IMR-90 (cell line): ENCODE data around the gene MYL10. TPM values are rescaled to one million over a fixed set of nuclear protein-coding genes. Genes with fewer than 3 reads are reported as not detected.

Source experiments
- ATAC-seq: fragments of 200-7000 bp; cut with Tn5 transposase; 2 replicates; pipeline ENCODE4 v1.9.1; 2020; ENCODE audit warnings: low read depth, mild to moderate bottlenecking, moderate library complexity
- BruUV-seq: library from RNA; stranded (reverse); fragments of 400-500 nt; replicated peaks from 2 replicates; lab custom pipeline; 2021; lab: Mats Ljungman, UMichigan
- CTCF ChIA-PET: fragments of 300-600 bp; formaldehyde crosslinking; extraction: SDS; loops from one replicate; lab custom pipeline; 2021; ENCODE audit warnings: antibody characterized with exemption; lab: Yijun Ruan, JAX
- POLR2A ChIA-PET: fragments of 300-600 bp; sonication (Branson Sonifier 250); formaldehyde crosslinking; loops from one replicate; lab custom pipeline; 2022; ENCODE audit warnings: antibody characterized with exemption; ENCODE audit not compliant: unreplicated experiment; lab: Charles Lee
- DNase-seq: peaks from one replicate; pipeline ENCODE4 v3.0.0; 2013
- H2AFZ ChIP-seq: replicated peaks from 2 replicates; pipeline ENCODE3; 2013; ENCODE audit warnings: low read length, mild to moderate bottlenecking; ENCODE audit not compliant: poor library complexity
- H2AK5ac ChIP-seq: 2 replicates; pipeline ENCODE4 v1.6.1; 2013; ENCODE audit warnings: low read depth, low read length, inconsistent platforms
- H2AK9ac ChIP-seq: replicated peaks from 2 replicates; pipeline ENCODE3; 2013; ENCODE audit warnings: mild to moderate bottlenecking, low read depth, low read length, moderate library complexity; ENCODE audit not compliant: poor library complexity
- H2BK120ac ChIP-seq: 2 replicates; pipeline ENCODE4 v1.6.1; 2013; ENCODE audit warnings: low read depth, low read length, inconsistent platforms
- H2BK15ac ChIP-seq: 3 replicates; pipeline ENCODE4 v1.6.1; 2013; ENCODE audit warnings: low read depth, low read length, inconsistent platforms
- H2BK20ac ChIP-seq: 2 replicates; pipeline ENCODE4 v1.6.1; 2013; ENCODE audit warnings: low read depth, mild to moderate bottlenecking, inconsistent platforms, low read length, moderate library complexity
- H2BK5ac ChIP-seq: 2 replicates; pipeline ENCODE4 v1.6.1; 2013; ENCODE audit warnings: mild to moderate bottlenecking, low read depth, low read length, inconsistent platforms; ENCODE audit not compliant: poor library complexity, severe bottlenecking
- H3K14ac ChIP-seq: replicated peaks from 2 replicates; pipeline ENCODE4 v1.6.1; 2013; ENCODE audit warnings: low read depth, low read length, inconsistent platforms
- H3K18ac ChIP-seq: 2 replicates; pipeline ENCODE4 v1.6.1; 2013; ENCODE audit warnings: low read depth, low read length, control low read depth
- H3K23ac ChIP-seq: 2 replicates; pipeline ENCODE4 v1.6.1; 2013; ENCODE audit warnings: low read depth, low read length, inconsistent platforms
- H3K27ac ChIP-seq: 2 replicates; pipeline ENCODE4 v1.5.1; 2013; ENCODE audit warnings: mild to moderate bottlenecking, control low read depth, low read length; ENCODE audit not compliant: insufficient read depth
- H3K27me3 ChIP-seq: 2 replicates; pipeline ENCODE4 v1.6.1; 2013; ENCODE audit warnings: low read length; ENCODE audit not compliant: control insufficient read depth, insufficient read depth
- H3K36me3 ChIP-seq: 2 replicates; pipeline ENCODE4 v1.6.1; 2013; ENCODE audit warnings: low read length, mixed read lengths; ENCODE audit not compliant: control insufficient read depth, insufficient read depth
- H3K4ac ChIP-seq: 2 replicates; pipeline ENCODE4 v1.6.1; 2013; ENCODE audit warnings: low read depth, low read length, inconsistent platforms
- H3K4me1 ChIP-seq: 2 replicates; pipeline ENCODE4 v1.6.1; 2013; ENCODE audit warnings: low read length, mixed read lengths; ENCODE audit not compliant: control insufficient read depth, insufficient read depth
- H3K4me2 ChIP-seq: 2 replicates; pipeline ENCODE4 v1.6.1; 2013; ENCODE audit warnings: low read depth, mild to moderate bottlenecking, control low read depth, low read length, moderate library complexity
- H3K4me3 ChIP-seq: 2 replicates; pipeline ENCODE4 v1.5.1; 2013; ENCODE audit warnings: low read depth, mild to moderate bottlenecking, control low read depth, low read length, moderate library complexity; ENCODE audit not compliant: insufficient read depth
- H3K56ac ChIP-seq: 2 replicates; pipeline ENCODE4 v1.6.1; 2013; ENCODE audit warnings: low read length, inconsistent platforms; ENCODE audit not compliant: insufficient read depth; ENCODE audit errors: extremely low read depth
- H3K79me1 ChIP-seq, 2 experiments: 2 replicates each; pipeline ENCODE4 v1.6.1; 2013; ENCODE audit warnings: low read length in 2 of 2, inconsistent platforms in 1 of 2, low read depth in 1 of 2
- H3K9ac ChIP-seq: 2 replicates; pipeline ENCODE4 v1.6.1; 2013; ENCODE audit warnings: low read depth, low read length, control low read depth
- H3K9me1 ChIP-seq: 2 replicates; pipeline ENCODE4 v1.6.1; 2013; ENCODE audit warnings: low read length, inconsistent platforms; ENCODE audit not compliant: insufficient read depth
- H3K9me3 ChIP-seq: 2 replicates; pipeline ENCODE4 v1.6.1; 2013; ENCODE audit warnings: low read length; ENCODE audit not compliant: control insufficient read depth, insufficient read depth
- H4K20me1 ChIP-seq: 2 replicates; pipeline ENCODE4 v1.6.1; 2013; ENCODE audit warnings: low read length, inconsistent platforms; ENCODE audit not compliant: insufficient read depth
- H4K5ac ChIP-seq: 2 replicates; pipeline ENCODE4 v1.6.1; 2013; ENCODE audit warnings: mild to moderate bottlenecking, low read depth, low read length, control low read depth
- H4K8ac ChIP-seq, 2 experiments: 2 replicates each; pipeline ENCODE4 v1.6.1; 2013; ENCODE audit warnings: low read depth in 2 of 2, low read length in 2 of 2, control low read depth in 1 of 2, inconsistent platforms in 1 of 2
- H4K91ac ChIP-seq: 2 replicates; pipeline ENCODE4 v1.6.1; 2013; ENCODE audit warnings: low read depth, low read length, inconsistent platforms; ENCODE audit not compliant: insufficient read depth
- BHLHE40 ChIP-seq: fragments of 150-350 bp; IDR thresholded peaks from 2 replicates; pipeline ENCODE4 v1.6.1; 2016; ENCODE audit warnings: mild to moderate bottlenecking, low read depth, low read length
- ELK1 ChIP-seq: fragments of 150-350 bp; IDR thresholded peaks from 2 replicates; pipeline ENCODE4 v1.6.1; 2016; ENCODE audit warnings: low read depth, mild to moderate bottlenecking, low read length, moderate library complexity, borderline replicate concordance
- FOS ChIP-seq: fragments of 150-350 bp; IDR thresholded peaks from 2 replicates; pipeline ENCODE4 v1.6.1; 2016; ENCODE audit warnings: low read depth, low read length
- MAZ ChIP-seq: IDR thresholded peaks from 2 replicates; pipeline ENCODE4 v1.6.1; 2012; ENCODE audit warnings: low read depth, mild to moderate bottlenecking, low read length, improper control_type of control experiment, moderate library complexity, borderline replicate concordance
- RCOR1 ChIP-seq: IDR thresholded peaks from 2 replicates; pipeline ENCODE4 v1.6.1; 2012; ENCODE audit warnings: mild to moderate bottlenecking, low read length, improper control_type of control experiment; ENCODE audit not compliant: insufficient replicate concordance
- RFX5 ChIP-seq: IDR thresholded peaks from 2 replicates; pipeline ENCODE4 v1.8.0; 2012; ENCODE audit warnings: low read depth, mild to moderate bottlenecking, low read length, moderate library complexity
- SMC3 ChIP-seq: fragments of 150-350 bp; IDR thresholded peaks from 2 replicates; pipeline ENCODE4 v1.6.1; 2016; ENCODE audit warnings: low read depth, mild to moderate bottlenecking, antibody characterized with exemption, low read length, moderate library complexity
- USF2 ChIP-seq: fragments of 150-350 bp; IDR thresholded peaks from 2 replicates; pipeline ENCODE4 v1.6.1; 2017; ENCODE audit warnings: mild to moderate bottlenecking, antibody characterized with exemption, low read length, low read depth
- WGBS, 2 experiments: methylation state at CpG; one replicate each; pipeline versions ENCODE4 v1.1.5 to v1.1.7; 2013; ENCODE audit warnings: missing lambda C conversion rate in 2 of 2; ENCODE audit not compliant: insufficient read length in 1 of 2; ENCODE audit errors: extremely low coverage in 2 of 2; 5-methylcytosine and 5-hydroxymethylcytosine counted together
- dilution Hi-C: fragments of 300-500 bp; cut with HindIII; formaldehyde crosslinking; loops from one replicate; pipeline ENCODE4 v1.14.3; 2018; ENCODE audit warnings: low sequenced_read_pairs; ENCODE audit not compliant: unreplicated experiment
- in situ Hi-C: fragments of 300-500 bp; cut with MboI; formaldehyde crosslinking; loops from 3 replicates; pipeline ENCODE4 v1.14.3; 2019; ENCODE audit warnings: low sequenced_read_pairs, inconsistent platforms, mixed read lengths
- intact Hi-C: fragments of 100-400 bp; cut with micrococcal nuclease; formaldehyde crosslinking; loops from 2 replicates; pipeline ENCODE4 v1.10.0; 2022
- polyA plus RNA-seq, 3 experiments: library from polyadenylated mRNA; depleted of rRNA; stranded (reverse); fragments of >200 nt; gene quantifications; 2 replicates each; pipeline ENCODE4 v1.2.3, GENCODE V29; 2012; ENCODE audit warnings: low replicate concordance in 1 of 3
- total RNA-seq: library from RNA; depleted of rRNA; stranded (reverse); fragments of >200 nt; gene quantifications from 2 replicates; pipeline ENCODE4 v1.2.3, GENCODE V29; 2012

MYL10 gene
- total and polyA plus RNA-seq, 2 of the 4 experiments (the other 2 are of a cell fraction) = not detected

GRCh38 chr7:101664436-101664835, 35.3 kb upstream of the MYL10 start:
- no peak overlapping the region for H3K9ac ChIP-seq
- no peak overlapping the region for H3K56ac ChIP-seq
- H3K27me3 ChIP-seq = peaks cover 50% of the 10 kb centered on the region
- no peaks in the 10 kb centered on the region for H3K79me1 ChIP-seq
- H2BK20ac ChIP-seq = no peak overlapping the region
- H3K4me3 ChIP-seq = no peak overlapping the region
- ATAC-seq = no peak
- no peak overlapping the region for H2AK9ac ChIP-seq
- 10% methylated on average over 2 of the region's 9 CpGs; no CpG with 5 or more reads in 1 of the 2 experiments for WGBS, 2 experiments
- H4K5ac ChIP-seq = no peak overlapping the region
- H3K4me1 ChIP-seq = no peaks in the 10 kb centered on the region
- no peak overlapping the region for H3K14ac ChIP-seq
- H4K8ac ChIP-seq = no peak overlapping the region
- H3K27ac ChIP-seq = no peak overlapping the region
- no peak overlapping the region for H2AK5ac ChIP-seq
- no peak overlapping the region for H2BK15ac ChIP-seq
- no peak overlapping the region for H3K4ac ChIP-seq
- no TSS peak for BruUV-seq
- H3K4me2 ChIP-seq = no peak overlapping the region
- H2AFZ ChIP-seq = no peak overlapping the region
- DNase-seq = no peak
- CTCF ChIA-PET = no interaction called here
- no peak overlapping the region for H3K18ac ChIP-seq
- H2BK5ac ChIP-seq = no peak overlapping the region
- no peak overlapping the region for H3K23ac ChIP-seq
- POLR2A ChIA-PET = no interaction called here
- intact Hi-C loops (no loop called here), in situ Hi-C loops (no loop called here), dilution Hi-C loops (no loop called here)
- no peaks in the 10 kb centered on the region for H3K9me1 ChIP-seq
- H4K20me1 ChIP-seq = no peaks in the 10 kb centered on the region
- H2BK120ac ChIP-seq = no peak overlapping the region
- H4K91ac ChIP-seq = no peak overlapping the region
- H3K36me3 ChIP-seq = no peaks in the 10 kb centered on the region
- peaks cover 4% of the 10 kb centered on the region for H3K9me3 ChIP-seq
- TF ChIP-seq ELK1 = no peak
- TF ChIP-seq SMC3 = no peak
- no peak for TF ChIP-seq RCOR1
- no peak for TF ChIP-seq RFX5
- TF ChIP-seq FOS = no peak
- no peak for TF ChIP-seq MAZ
- TF ChIP-seq USF2 = no peak
- no peak for TF ChIP-seq BHLHE40
